Mesendoderm (in vitro differentiated cells): ENCODE measurements around the gene INPP5B.
"Not testable (repeated sequence)": the region's sequence is repeated elsewhere in the genome, so short reads cannot be mapped to it uniquely, and the experiment has no call there.

Source experiments
- DNase-seq: peaks from one replicate; pipeline ENCODE4 v3.0.0; 2013
- H2AK5ac ChIP-seq: 2 replicates; pipeline ENCODE4 v1.6.1; 2013; ENCODE audit warnings: low read length, inconsistent platforms
- H2BK120ac ChIP-seq: 2 replicates; pipeline ENCODE4 v1.6.1; 2013; ENCODE audit warnings: low read depth, mild to moderate bottlenecking, low read length, moderate library complexity, mixed read lengths
- H2BK15ac ChIP-seq: replicated peaks from 2 replicates; pipeline ENCODE4 v1.6.1; 2013; ENCODE audit warnings: low read depth, mild to moderate bottlenecking, moderate library complexity
- H2BK5ac ChIP-seq: 2 replicates; pipeline ENCODE4 v1.6.1; 2013; ENCODE audit warnings: low read length, inconsistent platforms
- H3K18ac ChIP-seq: 2 replicates; pipeline ENCODE4 v1.6.1; 2013; ENCODE audit warnings: mild to moderate bottlenecking, low read length, mixed read lengths
- H3K23ac ChIP-seq: one replicate; pipeline ENCODE4 v1.6.1; 2013; ENCODE audit warnings: low read length
- H3K27ac ChIP-seq: 2 replicates; pipeline ENCODE4 v1.5.1; 2013; ENCODE audit warnings: low read depth, mild to moderate bottlenecking, inconsistent platforms, low read length, moderate library complexity
- H3K27me3 ChIP-seq: 2 replicates; pipeline ENCODE4 v1.6.1; 2013; ENCODE audit warnings: low read length, control low read depth, mild to moderate bottlenecking, inconsistent platforms; ENCODE audit not compliant: insufficient read depth, poor library complexity
- H3K36me3 ChIP-seq: 2 replicates; pipeline ENCODE4 v1.6.1; 2013; ENCODE audit warnings: low read length, inconsistent platforms; ENCODE audit not compliant: control insufficient read depth, insufficient read depth
- H3K4ac ChIP-seq: one replicate; pipeline ENCODE4 v1.6.1; 2013; ENCODE audit warnings: low read depth, mild to moderate bottlenecking, low read length, moderate library complexity
- H3K4me1 ChIP-seq: 2 replicates; pipeline ENCODE4 v1.6.1; 2013; ENCODE audit warnings: low read depth, low read length, inconsistent platforms; ENCODE audit not compliant: control insufficient read depth
- H3K4me2 ChIP-seq: 2 replicates; pipeline ENCODE4 v1.6.1; 2013; ENCODE audit warnings: low read length
- H3K4me3 ChIP-seq: 2 replicates; pipeline ENCODE4 v1.5.1; 2013; ENCODE audit warnings: mild to moderate bottlenecking, low read length
- H3K56ac ChIP-seq: one replicate; pipeline ENCODE4 v1.6.1; 2013; ENCODE audit warnings: low read length
- H3K79me1 ChIP-seq: 2 replicates; pipeline ENCODE4 v1.6.1; 2013; ENCODE audit warnings: low read length, inconsistent platforms
- H3K79me2 ChIP-seq: 2 replicates; pipeline ENCODE4 v1.6.1; 2013; ENCODE audit warnings: mild to moderate bottlenecking, low read length; ENCODE audit not compliant: control insufficient read depth, insufficient read depth
- H3K9ac ChIP-seq: 2 replicates; pipeline ENCODE4 v1.6.1; 2013; ENCODE audit warnings: low read length, inconsistent platforms
- H4K5ac ChIP-seq: one replicate; pipeline ENCODE4 v1.6.1; 2013; ENCODE audit warnings: low read length
- H4K8ac ChIP-seq: one replicate; pipeline ENCODE4 v1.6.1; 2013; ENCODE audit warnings: low read depth, mild to moderate bottlenecking, control low read depth, low read length, moderate library complexity
- WGBS: extraction: QIAGEN DNeasy Blood & Tissue Kit; methylation state at CpG from one replicate; pipeline ENCODE4 v1.1.7; 2013; ENCODE audit warnings: low lambda C conversion rate, missing lambda C conversion rate; ENCODE audit not compliant: insufficient coverage; ENCODE audit errors: extremely low coverage; 5-methylcytosine and 5-hydroxymethylcytosine counted together

Gene INPP5B

GRCh38 chr1:37901893-37902225 is 45.0 kb downstream of the INPP5B start:
- Histone ChIP-seq H3K79me2 (no peaks in the 10 kb centered on the region), H3K9ac (no peak overlapping the region), H3K56ac (no peak overlapping the region), H2BK5ac (no peak overlapping the region), H4K8ac (no peak overlapping the region), H2AK5ac (no peak overlapping the region), H3K18ac (no peak overlapping the region), H3K79me1 (no peaks in the 10 kb centered on the region), H2BK120ac (no peak overlapping the region), H3K4me1 (no peaks in the 10 kb centered on the region), H2BK15ac (no peak overlapping the region), H3K4ac (no peak overlapping the region), H3K23ac (no peak overlapping the region), H3K4me3 (no peak overlapping the region), H3K27me3 (no peaks in the 10 kb centered on the region), H3K4me2 (no peak overlapping the region), H3K27ac (no peak overlapping the region), H3K36me3 (no peaks in the 10 kb centered on the region), H4K5ac (no peak overlapping the region)
- no CpG with 5 or more reads among the region's 6 CpGs for WGBS
- DNase-seq = no peak

- no peak for DNase-seq
- no peak overlapping the region for H3K27ac ChIP-seq
- no peaks in the 10 kb centered on the region for H3K4me1 ChIP-seq
- H2AK5ac ChIP-seq = no peak overlapping the region
- no peaks in the 10 kb centered on the region for H3K36me3 ChIP-seq
- no peak overlapping the region for H3K4me3 ChIP-seq
- no peak overlapping the region for H4K8ac ChIP-seq
- H2BK120ac ChIP-seq = no peak overlapping the region
- no peaks in the 10 kb centered on the region for H3K27me3 ChIP-seq
- no peak overlapping the region for H4K5ac ChIP-seq
- no peak overlapping the region for H2BK5ac ChIP-seq
- H2BK15ac ChIP-seq = no peak overlapping the region
- no peaks in the 10 kb centered on the region for H3K79me2 ChIP-seq
- no peaks in the 10 kb centered on the region for H3K79me1 ChIP-seq
- WGBS = no CpG with 5 or more reads among the region's 8 CpGs
- H3K18ac ChIP-seq = no peak overlapping the region
- H3K9ac ChIP-seq = no peak overlapping the region
- no peak overlapping the region for H3K23ac ChIP-seq
- H3K56ac ChIP-seq = no peak overlapping the region
- no peak overlapping the region for H3K4me2 ChIP-seq
- no peak overlapping the region for H3K4ac ChIP-seq
Measured at GRCh38 chr1:37901191-37901892, 45.5 kb downstream of the INPP5B start.

DNA sequence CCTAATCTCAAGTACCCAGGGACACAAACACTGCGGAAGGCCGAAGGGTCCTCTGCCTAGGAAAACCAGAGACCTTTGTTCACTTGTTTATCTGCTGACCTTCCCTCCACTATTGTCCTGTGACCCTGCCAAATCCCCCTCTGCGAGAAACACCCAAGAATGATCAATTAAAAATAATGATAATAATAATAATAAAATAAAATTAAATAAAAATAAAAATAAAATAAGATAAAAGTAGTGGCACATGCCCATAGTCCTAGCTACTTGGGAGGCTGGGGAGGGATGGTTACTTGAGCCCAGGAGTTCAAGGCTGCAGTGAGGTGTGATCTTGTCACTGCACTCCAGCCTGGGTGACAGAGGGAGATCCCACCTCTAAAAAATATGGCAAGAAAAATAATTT is 49.3 kb downstream of the INPP5B start:
- not testable (repeated sequence) for H3K79me1 ChIP-seq, DNase-seq, H3K27me3 ChIP-seq, H2BK5ac ChIP-seq, H3K36me3 ChIP-seq, H3K23ac ChIP-seq, H2AK5ac ChIP-seq, H2BK120ac ChIP-seq, H3K4me2 ChIP-seq, H3K9ac ChIP-seq, H3K79me2 ChIP-seq, H3K4me3 ChIP-seq, H3K56ac ChIP-seq, H3K27ac ChIP-seq, H3K18ac ChIP-seq, H2BK15ac ChIP-seq, H4K5ac ChIP-seq, H4K8ac ChIP-seq, H3K4me1 ChIP-seq, H3K4ac ChIP-seq
- no CpG with 5 or more reads among the region's 3 CpGs for WGBS

GRCh38 chr1:37893673-37894072 is 53.2 kb downstream of the INPP5B start:
- no peak overlapping the region for H2BK15ac ChIP-seq
- H3K18ac ChIP-seq = no peak overlapping the region
- DNase-seq = no peak
- no peaks in the 10 kb centered on the region for H3K36me3 ChIP-seq
- no peaks in the 10 kb centered on the region for H3K79me2 ChIP-seq
- no peak overlapping the region for H2AK5ac ChIP-seq
- WGBS = no CpG with 5 or more reads among the region's 2 CpGs
- no peak overlapping the region for H3K56ac ChIP-seq
- no peak overlapping the region for H3K4me2 ChIP-seq
- H3K23ac ChIP-seq = no peak overlapping the region
- H3K4me3 ChIP-seq = no peak overlapping the region
- H3K4me1 ChIP-seq = no peaks in the 10 kb centered on the region
- H3K27me3 ChIP-seq = no peaks in the 10 kb centered on the region
- no peak overlapping the region for H4K5ac ChIP-seq
- no peak overlapping the region for H4K8ac ChIP-seq
- H3K27ac ChIP-seq = no peak overlapping the region
- H3K79me1 ChIP-seq = no peaks in the 10 kb centered on the region
- no peak overlapping the region for H3K9ac ChIP-seq
- no peak overlapping the region for H2BK120ac ChIP-seq
- no peak overlapping the region for H2BK5ac ChIP-seq
- H3K4ac ChIP-seq = no peak overlapping the region

- H3K4me1 ChIP-seq = no peaks in the 10 kb centered on the region
- H2BK120ac ChIP-seq = no peak overlapping the region
- H3K23ac ChIP-seq = no peak overlapping the region
- H4K5ac ChIP-seq = no peak overlapping the region
- H3K4me2 ChIP-seq = no peak overlapping the region
- no peak overlapping the region for H3K27ac ChIP-seq
- H2BK15ac ChIP-seq = no peak overlapping the region
- no peaks in the 10 kb centered on the region for H3K79me2 ChIP-seq
- H3K56ac ChIP-seq = no peak overlapping the region
- WGBS = no CpG with 5 or more reads among the region's 5 CpGs
- peaks cover 2% of the 10 kb centered on the region for H3K36me3 ChIP-seq
- H3K79me1 ChIP-seq = no peaks in the 10 kb centered on the region
- no peak overlapping the region for H3K9ac ChIP-seq
- H3K4ac ChIP-seq = no peak overlapping the region
- no peaks in the 10 kb centered on the region for H3K27me3 ChIP-seq
- no peak overlapping the region for H3K4me3 ChIP-seq
- no peak for DNase-seq
- no peak overlapping the region for H4K8ac ChIP-seq
- no peak overlapping the region for H3K18ac ChIP-seq
- no peak overlapping the region for H2AK5ac ChIP-seq
- H2BK5ac ChIP-seq = no peak overlapping the region
Measured at GRCh38 chr1:37892151-37893047, 54.5 kb downstream of the INPP5B start.
